ENCODE measurements around the gene RINL.
A peak's percentile ranks its signal among the peaks of the same experiment; 100 is the strongest.

GRCh38 chr19:38851622-38852230 lies 26.3 kb downstream of the RINL start:
- TF ChIP-seq SPI1 (IDR thresholded peaks at IDR 0.05; ENCODE audit: low read depth, low read length) (no peak), POLR2AphosphoS5 (IDR thresholded peaks at IDR 0.05; ENCODE audit: low read depth, low read length) (peak; percentile 49; the same call in 1 of the 2 replicates), POLR2A (IDR thresholded peaks at IDR 0.05; ENCODE audit: low read depth, low read length) (no peak; the same call in 1 of the 2 replicates), TAF1 (IDR thresholded peaks at IDR 0.05; ENCODE audit: low read depth, low read length) (0 out of 2 replicates have a peak, but pooled peaks have one; percentile 32), POU2F2 (IDR thresholded peaks at IDR 0.05; ENCODE audit: low read depth, low read length) (no peak), PAX5 (IDR thresholded peaks at IDR 0.05; ENCODE audit: insufficient read depth, low read length, severe bottlenecking) (peak; percentile 33)
